Measurements from ENCODE around the gene CD99L2.

- TF ChIP-seq POLR2A (IDR thresholded peaks at IDR 0.05; ENCODE audit: extremely low read depth, insufficient read length), result no peak
- TF ChIP-seq, protein P1, sequence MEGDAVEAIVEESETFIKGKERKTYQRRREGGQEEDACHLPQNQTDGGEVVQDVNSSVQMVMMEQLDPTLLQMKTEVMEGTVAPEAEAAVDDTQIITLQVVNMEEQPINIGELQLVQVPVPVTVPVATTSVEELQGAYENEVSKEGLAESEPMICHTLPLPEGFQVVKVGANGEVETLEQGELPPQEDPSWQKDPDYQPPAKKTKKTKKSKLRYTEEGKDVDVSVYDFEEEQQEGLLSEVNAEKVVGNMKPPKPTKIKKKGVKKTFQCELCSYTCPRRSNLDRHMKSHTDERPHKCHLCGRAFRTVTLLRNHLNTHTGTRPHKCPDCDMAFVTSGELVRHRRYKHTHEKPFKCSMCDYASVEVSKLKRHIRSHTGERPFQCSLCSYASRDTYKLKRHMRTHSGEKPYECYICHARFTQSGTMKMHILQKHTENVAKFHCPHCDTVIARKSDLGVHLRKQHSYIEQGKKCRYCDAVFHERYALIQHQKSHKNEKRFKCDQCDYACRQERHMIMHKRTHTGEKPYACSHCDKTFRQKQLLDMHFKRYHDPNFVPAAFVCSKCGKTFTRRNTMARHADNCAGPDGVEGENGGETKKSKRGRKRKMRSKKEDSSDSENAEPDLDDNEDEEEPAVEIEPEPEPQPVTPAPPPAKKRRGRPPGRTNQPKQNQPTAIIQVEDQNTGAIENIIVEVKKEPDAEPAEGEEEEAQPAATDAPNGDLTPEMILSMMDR (IDR thresholded peaks at IDR 0.05; ENCODE audit: low read depth, low read length), result no peak
- TF ChIP-seq, protein P2, sequence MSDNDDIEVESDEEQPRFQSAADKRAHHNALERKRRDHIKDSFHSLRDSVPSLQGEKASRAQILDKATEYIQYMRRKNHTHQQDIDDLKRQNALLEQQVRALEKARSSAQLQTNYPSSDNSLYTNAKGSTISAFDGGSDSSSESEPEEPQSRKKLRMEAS (IDR thresholded peaks at IDR 0.05; ENCODE audit: low read depth, low read length), result no peak
Observed at GRCh38 chrX:150903110-150903508, 4.6 kb upstream of the CD99L2 start.
